Neural progenitor cell (in vitro differentiated cells): ENCODE measurements around the gene IL1RAP. TPM values are rescaled to one million over a fixed set of nuclear protein-coding genes. Genes with fewer than 3 reads are reported as not detected.

Source experiments
- DNase-seq: peaks from one replicate; pipeline ENCODE4 v3.0.0-alpha.2; 2016; ENCODE audit warnings: low spot score
- H2AFZ ChIP-seq: fragments of 200-600 bp; sonication (generic); replicated peaks from 2 replicates; pipeline ENCODE4 v1.6.1; 2016; ENCODE audit warnings: antibody characterized with exemption
- H3F3A ChIP-seq: fragments of 200-600 bp; sonication (generic); 2 replicates; pipeline ENCODE4 v1.6.1; 2016; ENCODE audit warnings: antibody characterized with exemption, low read depth
- H3K27ac ChIP-seq: fragments of 200-600 bp; sonication (generic); 2 replicates; pipeline ENCODE4 v1.5.1; 2016; ENCODE audit warnings: mild to moderate bottlenecking
- H3K27me3 ChIP-seq: fragments of 200-600 bp; sonication (generic); 2 replicates; pipeline ENCODE4 v1.6.1; 2016; ENCODE audit warnings: mild to moderate bottlenecking, moderate library complexity
- H3K36me3 ChIP-seq: fragments of 200-600 bp; sonication (generic); 2 replicates; pipeline ENCODE4 v1.5.1; 2016
- H3K4me1 ChIP-seq: fragments of 200-600 bp; sonication (generic); 2 replicates; pipeline ENCODE4 v1.6.1; 2016; ENCODE audit warnings: mixed run types
- H3K4me2 ChIP-seq: fragments of 200-600 bp; sonication (generic); 2 replicates; pipeline ENCODE4 v1.6.1; 2016
- H3K4me3 ChIP-seq: fragments of 200-600 bp; sonication (generic); 2 replicates; pipeline ENCODE4 v1.5.1; 2016
- H3K79me2 ChIP-seq: fragments of 200-600 bp; sonication (generic); 2 replicates; pipeline ENCODE4 v1.6.1; 2016; ENCODE audit warnings: low read depth
- H3K9ac ChIP-seq: fragments of 200-600 bp; sonication (generic); 2 replicates; pipeline ENCODE4 v1.6.1; 2016
- H3K9me3 ChIP-seq: fragments of 200-600 bp; sonication (generic); 2 replicates; pipeline ENCODE4 v1.5.1; 2016; ENCODE audit warnings: low read depth
- H4K20me1 ChIP-seq: fragments of 200-600 bp; sonication (generic); 2 replicates; pipeline ENCODE4 v1.6.1; 2016; ENCODE audit warnings: low read depth
- H3K27ac Mint-ChIP-seq: 3 replicates; pipeline ENCODE4 v1.8.0; 2021; ENCODE audit warnings: mixed read lengths
- H3K27me3 Mint-ChIP-seq: 2 replicates; pipeline ENCODE4 v1.8.0; 2022; ENCODE audit warnings: low read depth, mild to moderate bottlenecking, inconsistent platforms, moderate library complexity, mixed read lengths; ENCODE audit not compliant: insufficient read depth
- H3K36me3 Mint-ChIP-seq: 3 replicates; pipeline ENCODE4 v1.8.0; 2021; ENCODE audit warnings: mixed read lengths
- H3K4me1 Mint-ChIP-seq: 3 replicates; pipeline ENCODE4 v1.8.0; 2021; ENCODE audit warnings: mixed read lengths
- H3K4me3 Mint-ChIP-seq: 3 replicates; pipeline ENCODE4 v1.8.0; 2021; ENCODE audit warnings: mild to moderate bottlenecking, moderate library complexity, mixed read lengths
- H3K9me3 Mint-ChIP-seq: 3 replicates; pipeline ENCODE4 v1.8.0; 2020; ENCODE audit warnings: mixed read lengths
- EZH2 ChIP-seq: fragments of 200-600 bp; sonication (generic); IDR thresholded peaks from 2 replicates; pipeline ENCODE4 v1.6.1; 2017; ENCODE audit warnings: antibody characterized with exemption, mild to moderate bottlenecking, moderate library complexity
- EZH2phosphoT487 ChIP-seq: fragments of 200-600 bp; sonication (generic); IDR thresholded peaks from 2 replicates; pipeline ENCODE4 v1.6.1; 2017; ENCODE audit warnings: antibody characterized with exemption
- total RNA-seq: library from RNA; depleted of rRNA; stranded (reverse); fragments of >200 nt; gene quantifications from 2 replicates; pipeline ENCODE4 v1.2.3, GENCODE V29; 2015; ENCODE audit warnings: low replicate concordance
- TF ChIP-seq, protein P1 (sequence below): fragments of 200-600 bp; sonication (generic); IDR thresholded peaks from 2 replicates; pipeline ENCODE4 v1.5.1; 2017; ENCODE audit warnings: antibody characterized with exemption, mild to moderate bottlenecking

Gene IL1RAP
- total RNA-seq, 1 donor from 2014 or later, result 11.3 TPM

DNA sequence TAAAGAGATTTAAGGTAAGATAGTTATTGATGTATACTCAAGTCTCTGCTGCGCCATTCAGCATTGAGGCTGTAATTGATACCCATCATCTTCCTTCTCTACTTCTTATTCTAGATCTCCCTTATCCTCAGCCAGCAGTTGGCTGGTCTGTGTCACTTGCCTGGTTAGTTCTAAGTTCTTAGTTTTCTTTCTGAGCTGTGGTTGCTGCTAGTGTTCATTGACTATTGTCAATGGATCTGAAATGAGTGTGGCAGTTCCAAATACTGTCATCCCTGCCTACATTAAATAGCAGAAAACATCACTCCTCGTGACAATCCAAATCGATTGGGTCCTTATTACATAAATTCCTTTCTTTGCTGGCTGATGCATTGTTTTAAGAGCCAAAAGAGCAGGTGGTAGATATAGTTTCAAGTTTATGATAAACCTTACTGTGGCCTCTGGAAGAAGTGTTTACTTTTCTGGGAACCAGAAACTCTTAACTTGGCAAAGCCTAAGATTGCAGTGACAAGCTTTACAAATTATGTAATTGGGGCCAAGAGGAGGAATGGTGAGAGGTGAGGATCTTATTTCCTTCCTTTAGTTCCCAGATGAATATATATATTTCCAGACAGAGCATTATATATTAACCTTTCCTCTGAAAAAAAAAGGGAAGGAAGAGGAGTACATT, 180.6 kb downstream of the IL1RAP start:
- H3F3A ChIP-seq, result no peaks in the 10 kb centered on the region
- no peaks in the 10 kb centered on the region for H3K27me3 ChIP-seq
- no peaks in the 10 kb centered on the region for H3K9me3 Mint-ChIP-seq
- no peaks in the 10 kb centered on the region for H3K27me3 Mint-ChIP-seq
- H3K36me3 ChIP-seq, result no peaks in the 10 kb centered on the region
- H3K4me2 ChIP-seq, result no peak overlapping the region
- no peak overlapping the region for H3K27ac Mint-ChIP-seq
- TF ChIP-seq, protein P1, sequence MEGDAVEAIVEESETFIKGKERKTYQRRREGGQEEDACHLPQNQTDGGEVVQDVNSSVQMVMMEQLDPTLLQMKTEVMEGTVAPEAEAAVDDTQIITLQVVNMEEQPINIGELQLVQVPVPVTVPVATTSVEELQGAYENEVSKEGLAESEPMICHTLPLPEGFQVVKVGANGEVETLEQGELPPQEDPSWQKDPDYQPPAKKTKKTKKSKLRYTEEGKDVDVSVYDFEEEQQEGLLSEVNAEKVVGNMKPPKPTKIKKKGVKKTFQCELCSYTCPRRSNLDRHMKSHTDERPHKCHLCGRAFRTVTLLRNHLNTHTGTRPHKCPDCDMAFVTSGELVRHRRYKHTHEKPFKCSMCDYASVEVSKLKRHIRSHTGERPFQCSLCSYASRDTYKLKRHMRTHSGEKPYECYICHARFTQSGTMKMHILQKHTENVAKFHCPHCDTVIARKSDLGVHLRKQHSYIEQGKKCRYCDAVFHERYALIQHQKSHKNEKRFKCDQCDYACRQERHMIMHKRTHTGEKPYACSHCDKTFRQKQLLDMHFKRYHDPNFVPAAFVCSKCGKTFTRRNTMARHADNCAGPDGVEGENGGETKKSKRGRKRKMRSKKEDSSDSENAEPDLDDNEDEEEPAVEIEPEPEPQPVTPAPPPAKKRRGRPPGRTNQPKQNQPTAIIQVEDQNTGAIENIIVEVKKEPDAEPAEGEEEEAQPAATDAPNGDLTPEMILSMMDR, result no peak
- TF ChIP-seq EZH2phosphoT487 (no peak), EZH2 (no peak)
- no peak overlapping the region for H2AFZ ChIP-seq
- H3K4me3 Mint-ChIP-seq, result no peak overlapping the region
- no peaks in the 10 kb centered on the region for H3K36me3 Mint-ChIP-seq
- H3K9ac ChIP-seq, result no peak overlapping the region
- peaks cover 4% of the 10 kb centered on the region for H3K4me1 Mint-ChIP-seq
- H3K9me3 ChIP-seq, result no peaks in the 10 kb centered on the region
- no peaks in the 10 kb centered on the region for H4K20me1 ChIP-seq
- DNase-seq, result no peak
- H3K27ac ChIP-seq, result no peak overlapping the region
- H3K4me3 ChIP-seq, result no peak overlapping the region
- H3K79me2 ChIP-seq, result no peaks in the 10 kb centered on the region
- H3K4me1 ChIP-seq, result no peaks in the 10 kb centered on the region

DNA sequence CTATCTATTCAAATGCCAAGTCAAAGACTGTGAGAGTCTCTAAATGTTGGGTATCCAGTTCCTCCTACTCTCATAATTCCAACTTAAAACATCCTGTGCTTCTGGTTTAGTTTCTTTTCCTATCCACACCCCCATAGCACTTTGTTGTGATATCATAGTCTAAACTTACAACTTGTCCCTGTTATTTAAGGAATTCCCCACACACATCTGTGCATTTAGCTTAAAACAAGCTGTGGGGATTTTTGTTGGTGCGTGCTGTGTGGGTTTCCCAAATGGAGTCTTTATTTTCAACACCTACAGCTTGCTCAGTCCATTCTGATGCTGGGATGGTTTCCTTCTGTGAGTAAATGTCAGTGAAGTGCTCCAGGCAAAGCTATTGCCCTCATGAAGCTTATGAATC, 181.3 kb downstream of the IL1RAP start:
- H2AFZ ChIP-seq, result no peak overlapping the region
- no peak for DNase-seq
- no peaks in the 10 kb centered on the region for H4K20me1 ChIP-seq
- no peak overlapping the region for H3K4me3 ChIP-seq
- no peak overlapping the region for H3K4me2 ChIP-seq
- H3K4me1 ChIP-seq, result no peaks in the 10 kb centered on the region
- H3K27me3 ChIP-seq, result no peaks in the 10 kb centered on the region
- no peak overlapping the region for H3K27ac ChIP-seq
- no peaks in the 10 kb centered on the region for H3K27me3 Mint-ChIP-seq
- H3K4me3 Mint-ChIP-seq, result no peak overlapping the region
- H3K27ac Mint-ChIP-seq, result no peak overlapping the region
- no peak overlapping the region for H3K9ac ChIP-seq
- H3K4me1 Mint-ChIP-seq, result peaks cover 4% of the 10 kb centered on the region
- no peaks in the 10 kb centered on the region for H3K79me2 ChIP-seq
- H3K36me3 ChIP-seq, result no peaks in the 10 kb centered on the region
- TF ChIP-seq EZH2 (no peak), EZH2phosphoT487 (no peak)
- TF ChIP-seq, protein P1, result no peak
- no peaks in the 10 kb centered on the region for H3K9me3 Mint-ChIP-seq
- no peaks in the 10 kb centered on the region for H3K36me3 Mint-ChIP-seq
- no peaks in the 10 kb centered on the region for H3K9me3 ChIP-seq
- H3F3A ChIP-seq, result no peaks in the 10 kb centered on the region

DNA sequence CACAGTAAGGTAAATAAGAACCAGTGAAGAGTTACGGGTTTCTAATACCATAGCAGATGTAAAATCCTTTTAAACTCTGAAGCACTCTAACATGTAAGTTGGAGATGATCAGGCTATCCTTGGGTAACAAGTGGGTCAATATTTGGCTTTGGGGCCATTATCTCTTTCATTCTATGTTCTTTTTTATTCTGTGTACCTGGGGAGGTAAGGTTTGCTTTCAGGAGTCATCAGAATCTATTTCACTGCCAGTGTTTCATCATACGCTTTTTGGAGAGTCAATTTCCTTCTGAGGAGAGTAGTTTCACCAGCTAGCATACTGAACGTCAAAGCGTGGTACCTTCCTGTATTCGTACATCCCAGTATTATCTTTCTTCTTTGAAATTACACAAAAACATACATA, 182.1 kb downstream of the IL1RAP start:
- Histone ChIP-seq H3K27me3 (no peaks in the 10 kb centered on the region), H3K9me3 (no peaks in the 10 kb centered on the region), H3K27ac (no peak overlapping the region), H3K9ac (no peak overlapping the region), H3F3A (no peaks in the 10 kb centered on the region), H3K36me3 (no peaks in the 10 kb centered on the region), H3K79me2 (no peaks in the 10 kb centered on the region), H3K4me3 (no peak overlapping the region), H3K4me1 (no peaks in the 10 kb centered on the region), H4K20me1 (no peaks in the 10 kb centered on the region), H3K4me2 (no peak overlapping the region), H2AFZ (no peak overlapping the region)
- no peak for TF ChIP-seq EZH2phosphoT487
- TF ChIP-seq, protein P1, result no peak
- no peak for TF ChIP-seq EZH2
- Mint-ChIP-seq H3K9me3 (no peaks in the 10 kb centered on the region), H3K36me3 (no peaks in the 10 kb centered on the region), H3K27ac (no peak overlapping the region), H3K27me3 (no peaks in the 10 kb centered on the region), H3K4me1 (peaks cover 8% of the 10 kb centered on the region), H3K4me3 (no peak overlapping the region)
- no peak for DNase-seq
